NOMO-1 treated with DMSO at 0.1 percent for 48 hours (cell line): ENCODE measurements around the gene HPCAL4.

Experiments used
- DNase-seq: peaks from one replicate; lab custom pipeline; 2025; ENCODE audit not compliant: unreplicated experiment; lab: John Stamatoyannopoulos, UW

HPCAL4 gene

GRCh38 chr1:39652554-39652953 lies 38.7 kb downstream of the HPCAL4 start:
- no peak for DNase-seq

GRCh38 chr1:39652105-39652504 lies 39.1 kb downstream of the HPCAL4 start:
- no peak for DNase-seq

DNA sequence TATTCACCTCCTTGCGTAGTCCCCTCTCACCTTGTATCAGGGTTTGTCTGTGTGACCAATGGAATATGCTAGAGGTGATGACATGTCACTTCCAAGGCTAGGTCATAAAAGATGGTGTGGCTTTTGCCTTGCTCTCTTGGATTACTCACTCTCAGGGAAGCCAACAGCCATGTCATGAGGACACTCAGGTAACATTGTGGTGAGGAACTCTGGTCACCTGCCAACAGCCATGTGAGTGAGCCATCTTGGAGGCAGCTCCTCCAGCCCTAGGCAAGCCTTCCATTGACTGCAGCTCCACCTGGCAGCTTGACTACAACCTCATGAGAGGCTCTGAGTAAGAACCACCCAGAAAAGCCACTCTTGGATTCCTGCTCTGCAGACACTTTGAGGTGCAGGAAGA lies 40.8 kb downstream of the HPCAL4 start:
- no peak for DNase-seq

DNA sequence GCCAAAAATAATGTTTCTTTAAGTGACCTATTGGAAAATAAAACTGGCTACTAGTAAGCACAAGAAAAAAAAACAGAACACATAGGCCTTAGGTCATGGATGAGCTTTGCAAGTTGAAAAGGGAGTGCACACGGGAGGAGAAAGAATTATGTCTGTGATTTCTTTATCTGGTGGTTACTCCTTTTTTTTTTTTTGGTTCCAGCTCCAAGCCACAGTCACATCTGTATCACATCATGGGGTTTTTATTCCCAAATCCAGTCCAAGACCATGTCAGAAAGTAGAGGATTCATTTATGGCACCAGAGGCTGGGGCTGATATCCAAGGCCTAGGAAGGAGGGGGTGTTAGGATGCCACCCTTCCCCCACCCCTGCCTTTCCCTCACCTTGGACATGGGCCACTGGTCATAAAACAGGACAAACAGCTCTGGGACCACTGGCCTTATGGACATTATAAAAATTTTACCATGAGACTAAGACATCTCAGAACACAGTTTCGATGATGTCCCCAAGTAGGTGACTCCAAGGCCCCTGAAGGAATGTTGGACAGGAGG lies 41.5 kb downstream of the HPCAL4 start:
- no peak for DNase-seq

- no peak for DNase-seq
These were observed 42.7 kb downstream of the HPCAL4 start for GRCh38 chr1:39648496-39648895.

DNA sequence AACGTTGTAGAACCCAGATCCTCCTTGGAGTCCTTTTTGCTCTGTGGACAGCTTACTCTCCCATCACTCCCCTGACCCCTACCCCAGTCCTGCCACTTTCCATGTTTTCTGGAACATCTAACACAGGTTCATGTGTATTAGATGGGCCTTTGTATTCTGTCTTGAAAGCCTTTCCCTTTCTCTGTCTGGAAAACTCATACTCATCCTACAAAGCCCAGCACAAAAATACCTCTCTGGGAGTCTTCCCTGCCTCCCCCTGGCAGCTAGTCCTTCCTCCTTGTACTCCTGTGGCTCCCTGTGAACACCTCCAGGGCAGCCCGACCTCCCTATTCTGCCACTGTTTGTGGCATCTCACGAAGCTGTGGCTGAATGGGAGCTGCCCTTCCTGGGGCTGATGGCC lies 44.0 kb downstream of the HPCAL4 start:
- no peak for DNase-seq

DNA sequence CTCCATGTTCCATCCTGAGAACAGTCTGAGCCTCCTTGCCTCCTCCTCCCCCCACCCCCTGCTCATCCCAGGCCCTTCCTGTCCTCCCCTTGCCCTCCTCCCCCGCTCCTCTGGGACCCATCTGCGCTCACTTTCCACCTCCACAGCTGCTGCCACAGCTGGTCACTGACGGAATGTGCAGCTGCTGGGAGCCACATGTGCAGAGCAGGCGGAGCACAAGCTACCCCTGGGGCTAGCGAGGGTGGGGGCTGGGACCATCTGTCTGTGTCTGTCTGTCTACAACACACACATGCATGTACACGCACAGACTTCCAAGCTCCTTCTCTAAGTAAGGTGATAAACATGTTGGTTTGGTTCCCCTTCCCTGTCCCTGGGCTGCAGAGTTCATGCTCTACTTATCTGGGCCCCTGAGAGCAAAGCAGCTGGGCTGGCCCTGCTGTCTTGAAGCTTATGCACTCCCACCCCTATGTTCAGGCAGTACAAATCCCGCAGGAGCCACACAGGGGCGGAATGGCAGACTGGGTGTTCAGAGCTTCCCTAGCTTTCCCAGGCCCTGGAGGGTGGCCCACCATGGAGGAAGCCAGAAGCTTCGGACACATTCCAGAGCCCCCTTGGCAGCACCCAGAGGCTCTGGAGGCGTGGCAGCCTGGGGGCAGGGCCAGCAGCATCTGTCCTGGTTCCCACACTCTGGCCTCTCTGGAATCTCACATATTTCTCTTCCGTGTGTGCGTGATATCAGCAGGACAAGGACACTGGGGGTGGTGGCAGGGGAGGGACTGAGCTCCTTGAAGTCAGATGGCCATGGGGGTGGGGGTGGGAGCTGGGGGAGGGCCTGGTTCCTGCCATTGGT lies 44.8 kb downstream of the HPCAL4 start:
- DNase-seq = no peak

GRCh38 chr1:39645411-39646043 lies 45.7 kb downstream of the HPCAL4 start:
- DNase-seq = no peak

DNA sequence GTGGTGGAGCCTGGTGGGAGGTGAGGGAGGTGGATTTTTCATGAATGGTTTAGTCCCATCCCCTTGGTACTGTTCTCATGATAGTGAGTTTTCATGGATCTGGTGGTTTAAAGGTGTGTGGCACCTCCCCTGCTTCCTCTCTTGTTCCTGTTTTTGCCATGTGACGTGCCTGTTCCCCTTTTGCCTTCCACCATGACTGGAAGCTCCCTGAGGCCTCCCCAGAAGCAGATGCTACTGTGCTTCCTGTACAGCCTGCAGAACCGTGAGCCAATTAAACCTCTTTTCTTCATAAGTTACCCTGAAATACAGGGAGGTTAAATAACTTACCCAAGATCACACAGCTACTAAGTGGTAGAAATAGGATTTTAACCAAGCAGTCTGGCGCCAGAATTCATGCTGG lies 47.5 kb downstream of the HPCAL4 start:
- no peak for DNase-seq

DNA sequence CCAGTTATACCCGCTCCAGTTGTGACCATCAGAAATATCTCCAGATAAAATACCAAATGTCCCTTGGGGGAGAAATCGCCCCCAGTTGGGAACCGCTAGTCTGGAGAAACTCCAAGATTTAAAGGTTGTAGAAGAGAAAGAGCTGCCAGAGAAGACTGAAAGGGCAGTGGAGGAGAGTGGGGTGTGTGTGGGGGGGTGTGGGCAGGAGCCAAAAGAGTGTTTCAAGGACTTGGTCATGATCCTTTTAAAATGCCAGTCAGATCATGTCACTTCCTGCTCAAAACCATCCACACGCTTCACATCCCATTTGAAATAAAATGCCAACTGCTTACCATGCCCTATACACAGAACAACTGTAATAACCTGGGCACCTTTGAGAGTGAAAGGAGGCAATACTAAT lies 48.4 kb downstream of the HPCAL4 start:
- no peak for DNase-seq

- DNase-seq = no peak
These were observed 50.4 kb downstream of the HPCAL4 start for GRCh38 chr1:39640861-39641260.

DNA sequence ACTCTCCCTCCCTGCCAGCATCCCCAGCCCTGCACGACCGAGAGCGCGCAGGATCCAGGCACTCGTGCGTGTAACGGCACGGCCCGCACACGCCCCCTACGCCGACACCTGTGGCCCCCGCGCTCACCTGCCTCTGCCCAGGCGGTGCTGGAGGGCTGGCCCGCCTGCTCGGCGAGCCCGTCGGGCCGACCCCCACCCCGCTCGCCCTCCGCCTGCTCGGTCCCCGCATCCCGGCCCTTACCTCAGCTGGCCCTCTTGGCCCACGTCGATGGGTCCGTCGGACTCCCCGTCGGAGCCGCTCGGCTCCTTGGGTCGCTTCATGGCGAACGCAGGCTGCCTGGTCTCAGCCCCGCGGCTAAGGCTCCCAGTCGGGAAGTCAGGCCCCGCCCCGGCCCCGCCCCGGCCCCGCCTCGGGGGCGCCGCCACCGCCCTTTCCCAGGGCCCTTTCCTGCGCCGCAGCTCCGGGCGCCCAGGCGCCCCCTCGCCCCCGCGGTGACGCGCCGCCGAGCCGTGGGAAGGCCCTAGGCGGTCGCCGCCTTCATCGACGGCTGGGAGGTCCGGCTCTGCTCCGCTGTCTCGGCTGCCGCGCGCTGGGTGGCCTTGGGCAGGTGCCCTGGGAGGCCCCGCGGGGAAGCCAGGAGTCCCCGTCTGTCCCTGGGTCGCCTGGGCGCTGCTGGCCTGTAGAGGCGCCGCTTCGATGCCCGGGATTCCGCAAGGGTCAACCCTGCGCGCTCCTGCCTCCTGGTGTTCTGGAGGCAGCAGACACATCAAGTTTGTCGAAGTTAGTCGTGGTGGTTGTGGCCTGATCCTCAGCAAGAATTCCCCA lies 51.7 kb downstream of the HPCAL4 start, which contains the start of gene HEYL:
Gene HEYL, minus strand, starts transcription at position 339 of the 826 bp plus-strand sequence. Its CDS starts 18 bp downstream, at position 321.
- DNase-seq = peak; percentile 80

DNA sequence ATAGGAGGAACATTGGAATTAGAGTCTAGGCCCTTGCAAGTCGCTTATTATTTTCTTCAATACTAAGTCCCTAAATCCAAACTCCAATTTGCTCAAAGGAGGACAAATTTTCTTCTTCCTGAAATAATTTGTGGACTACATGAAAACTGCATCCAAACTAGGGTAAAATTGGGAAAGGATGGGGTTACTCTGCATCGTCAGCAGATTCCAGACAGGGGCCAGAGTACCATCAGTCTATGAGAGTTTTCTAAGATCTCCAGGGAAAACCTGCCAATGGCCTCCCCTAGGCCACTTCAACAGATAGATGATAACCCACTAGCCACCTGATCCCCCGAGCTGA lies 52.3 kb downstream of the HPCAL4 start:
- DNase-seq = no peak

DNA sequence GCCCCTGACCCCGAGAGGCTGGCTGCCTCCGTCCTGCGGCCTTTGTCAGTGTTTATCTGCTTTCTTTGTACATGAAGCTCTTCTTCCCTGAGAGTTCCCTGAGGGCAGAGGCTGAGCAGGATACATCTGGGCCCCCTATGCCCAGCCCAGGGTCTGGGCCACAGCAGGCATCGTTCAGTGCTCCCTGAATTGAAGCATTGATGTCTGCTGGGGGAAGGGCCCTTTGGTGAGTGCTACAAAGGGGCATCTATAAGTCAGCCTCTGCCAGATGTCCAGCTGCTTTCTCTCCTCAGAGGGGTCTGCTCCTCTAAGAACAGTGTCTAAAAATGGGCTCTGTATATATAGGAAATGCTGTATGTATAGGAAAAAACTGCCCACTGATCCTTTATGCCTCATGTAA lies 53.9 kb downstream of the HPCAL4 start:
- no peak for DNase-seq

DNA sequence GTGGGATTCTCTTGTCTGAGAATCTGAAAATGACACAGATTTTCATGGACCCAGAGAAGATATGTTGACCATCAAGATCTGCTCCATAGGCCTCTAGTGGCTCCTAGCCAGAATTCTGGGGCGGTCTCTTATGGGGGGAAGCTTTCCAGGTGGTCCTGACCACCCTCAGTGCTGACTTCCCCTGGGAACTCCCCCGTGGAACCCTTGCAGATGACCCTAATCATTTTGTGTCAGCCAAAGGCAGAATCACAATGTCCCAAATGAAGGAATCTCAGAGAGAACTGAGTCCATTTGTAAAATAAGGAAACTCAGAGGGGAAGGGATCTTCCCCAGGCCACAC lies 55.4 kb downstream of the HPCAL4 start:
- no peak for DNase-seq

- DNase-seq = no peak
These were observed 55.9 kb downstream of the HPCAL4 start for GRCh38 chr1:39635205-39635870.

GRCh38 chr1:39633422-39633821 lies 57.8 kb downstream of the HPCAL4 start:
- DNase-seq = no peak

GRCh38 chr1:39632682-39633417 lies 58.4 kb downstream of the HPCAL4 start:
- DNase-seq = no peak

DNA sequence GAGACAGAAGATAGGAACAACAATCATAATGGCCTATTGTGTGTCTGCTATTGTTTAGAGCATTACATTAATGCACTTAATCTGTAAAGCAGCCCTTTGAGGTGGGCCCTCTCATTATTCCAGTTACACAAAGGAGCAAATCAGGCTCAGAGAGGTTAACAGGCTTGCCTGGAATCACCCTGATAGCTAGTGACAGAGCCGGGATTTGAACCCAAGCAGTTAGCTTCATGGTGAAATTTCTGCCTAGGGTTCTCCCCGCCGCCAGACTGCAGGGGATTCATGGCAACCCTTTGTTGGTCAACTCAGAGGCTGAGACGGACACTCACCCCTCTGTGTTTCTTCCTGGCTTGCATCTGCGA lies 58.9 kb downstream of the HPCAL4 start:
- DNase-seq = no peak
